Measurements from ENCODE around the gene DGKA.

DNA sequence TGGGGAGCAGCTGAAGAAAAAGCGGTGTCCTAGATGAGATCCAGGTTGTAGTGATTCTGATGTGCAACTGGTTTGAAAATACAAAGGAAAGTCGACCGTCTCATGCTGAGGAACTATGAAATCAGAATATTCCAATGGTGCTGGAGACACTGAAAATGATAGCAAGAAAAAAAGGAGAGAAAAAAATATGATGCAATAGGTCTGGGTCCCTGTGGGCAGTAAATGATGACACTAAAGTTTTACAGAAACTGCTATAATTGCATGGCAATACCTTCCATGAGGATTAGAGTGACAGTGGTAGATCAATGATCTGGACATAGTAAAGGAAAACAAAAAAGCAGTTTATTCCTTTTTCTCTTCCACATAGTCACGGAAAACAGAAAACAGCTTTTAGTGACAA, 5.6 kb upstream of the DGKA start:
- TF ChIP-seq POLR2AphosphoS5 (IDR thresholded peaks at IDR 0.05; ENCODE audit: borderline replicate concordance, low read depth, low read length), result no peak
- TF ChIP-seq EZH2 (IDR thresholded peaks at IDR 0.05), result no peak
